LNCaP clone FGC (cell line): ENCODE measurements around the gene CSNK1G2.
A peak's percentile ranks its signal among the peaks of the same experiment; 100 is the strongest.

Experiments used
- DNase-seq: peaks from one replicate; pipeline ENCODE4 v3.0.0-alpha.2; 2011; ENCODE audit warnings: low read depth
- H3K4me3 ChIP-seq: 2 replicates; pipeline ENCODE4 v1.5.1; 2011; ENCODE audit warnings: mild to moderate bottlenecking, low read depth, low read length, control low read depth
- TF ChIP-seq, protein P1 (sequence below): IDR thresholded peaks from 2 replicates; pipeline ENCODE4 v1.5.1; 2012; ENCODE audit warnings: mild to moderate bottlenecking; ENCODE audit not compliant: control insufficient read depth, insufficient read depth; ENCODE audit errors: extremely low read depth

The CSNK1G2 gene

DNA sequence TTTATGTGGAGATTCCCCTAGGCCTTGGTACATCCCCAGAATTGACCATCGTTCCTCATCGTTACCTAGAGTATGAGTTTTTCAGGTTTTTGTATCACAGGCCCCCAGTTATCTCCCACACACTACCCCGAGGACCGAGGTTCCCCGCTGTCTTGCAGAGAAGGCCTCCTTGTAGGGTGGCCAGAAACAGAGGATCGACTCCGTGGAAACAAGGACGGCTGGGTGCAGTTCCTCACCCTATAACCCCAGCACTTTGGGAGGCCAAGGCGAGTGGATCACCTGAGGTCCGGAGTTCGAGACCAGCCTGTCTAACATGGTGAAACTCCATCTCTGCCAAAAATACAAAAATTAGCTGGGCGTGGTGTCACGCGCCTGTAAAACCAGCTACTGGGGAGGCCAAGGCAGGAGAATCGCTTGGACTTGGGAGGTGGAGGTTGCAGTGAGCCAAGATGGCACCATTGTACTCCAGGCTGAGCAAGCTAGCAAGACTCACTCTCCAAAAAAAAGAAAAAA, 35.1 kb upstream of the CSNK1G2 start:
- H3K4me3 ChIP-seq: peak overlapping the region; percentile 63
- TF ChIP-seq, protein P1, sequence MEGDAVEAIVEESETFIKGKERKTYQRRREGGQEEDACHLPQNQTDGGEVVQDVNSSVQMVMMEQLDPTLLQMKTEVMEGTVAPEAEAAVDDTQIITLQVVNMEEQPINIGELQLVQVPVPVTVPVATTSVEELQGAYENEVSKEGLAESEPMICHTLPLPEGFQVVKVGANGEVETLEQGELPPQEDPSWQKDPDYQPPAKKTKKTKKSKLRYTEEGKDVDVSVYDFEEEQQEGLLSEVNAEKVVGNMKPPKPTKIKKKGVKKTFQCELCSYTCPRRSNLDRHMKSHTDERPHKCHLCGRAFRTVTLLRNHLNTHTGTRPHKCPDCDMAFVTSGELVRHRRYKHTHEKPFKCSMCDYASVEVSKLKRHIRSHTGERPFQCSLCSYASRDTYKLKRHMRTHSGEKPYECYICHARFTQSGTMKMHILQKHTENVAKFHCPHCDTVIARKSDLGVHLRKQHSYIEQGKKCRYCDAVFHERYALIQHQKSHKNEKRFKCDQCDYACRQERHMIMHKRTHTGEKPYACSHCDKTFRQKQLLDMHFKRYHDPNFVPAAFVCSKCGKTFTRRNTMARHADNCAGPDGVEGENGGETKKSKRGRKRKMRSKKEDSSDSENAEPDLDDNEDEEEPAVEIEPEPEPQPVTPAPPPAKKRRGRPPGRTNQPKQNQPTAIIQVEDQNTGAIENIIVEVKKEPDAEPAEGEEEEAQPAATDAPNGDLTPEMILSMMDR: no peak

DNA sequence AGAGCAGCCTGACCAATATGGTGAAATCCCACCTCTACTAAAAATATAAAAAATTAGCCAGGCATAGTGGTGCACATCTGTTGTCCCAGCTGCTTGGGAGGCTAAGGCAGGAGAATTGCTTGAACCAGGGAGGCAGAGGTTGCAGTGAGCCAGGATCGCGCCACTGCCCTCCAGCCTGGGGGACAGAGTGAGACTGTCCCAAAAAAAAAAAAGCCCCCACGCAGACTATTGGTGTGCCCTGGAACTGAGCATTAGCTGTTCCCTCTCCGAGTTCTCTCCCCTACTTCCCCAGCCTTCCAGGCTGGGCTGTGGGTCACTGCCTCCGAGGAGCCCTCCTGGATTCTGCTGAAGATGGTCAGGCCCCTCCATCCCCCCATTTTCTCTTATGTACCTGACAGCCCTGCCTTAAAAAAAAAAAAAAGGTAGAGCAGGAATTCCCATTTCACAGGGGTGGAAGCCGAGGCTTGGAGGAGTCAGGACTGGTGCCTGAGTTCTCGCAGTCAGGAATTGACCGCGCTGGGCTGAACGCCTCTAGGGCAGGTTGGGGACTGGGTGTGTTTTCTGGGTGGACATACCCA, 33.9 kb upstream of the CSNK1G2 start:
- DNase-seq: no peak
- H3K4me3 ChIP-seq: peak overlapping the region; percentile 50
- TF ChIP-seq, protein P1: no peak

More for the DNA sequence above, 35.1 kb upstream of the CSNK1G2 start:
- no peak for DNase-seq

DNA sequence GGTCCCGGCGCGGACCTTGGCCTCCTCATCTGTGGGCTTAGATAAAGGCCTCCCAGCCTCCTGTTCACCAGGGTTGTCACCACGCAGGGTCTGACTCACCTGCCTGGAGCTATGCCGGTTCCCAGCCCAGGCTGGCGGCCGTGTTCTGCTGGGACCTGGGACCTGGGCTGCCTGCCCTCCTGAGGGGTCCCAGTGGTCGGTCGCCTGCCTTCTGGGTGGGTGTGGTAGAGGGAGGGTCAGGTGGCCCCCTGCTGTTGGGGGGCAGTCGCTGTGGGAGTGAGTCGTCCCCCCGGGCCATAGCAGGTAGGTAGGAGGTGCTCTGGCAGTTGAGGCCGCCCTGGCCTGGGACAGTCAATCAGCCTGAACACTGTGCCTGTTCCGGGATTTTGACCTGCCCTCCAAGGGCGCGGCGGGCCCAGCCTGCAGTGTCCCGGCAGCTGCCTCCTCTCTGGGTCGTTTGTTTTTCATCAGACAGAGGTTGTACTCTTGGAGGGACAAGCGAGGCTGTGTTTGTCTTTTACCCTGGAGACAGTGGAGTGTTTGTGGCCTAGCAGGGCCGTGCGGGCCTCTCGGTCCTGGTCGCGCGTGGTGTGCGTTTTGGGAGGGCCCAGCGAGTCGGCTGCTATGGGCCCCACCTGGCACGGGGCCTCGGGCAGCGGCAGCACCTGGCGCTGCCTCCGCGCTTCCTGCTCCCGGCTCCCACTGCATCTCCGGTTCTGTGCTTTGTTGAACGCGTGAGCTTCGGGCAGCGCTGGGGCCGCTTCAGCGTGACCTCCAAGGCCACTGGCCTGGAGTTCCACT, 33.2 kb upstream of the CSNK1G2 start:
- TF ChIP-seq, protein P1: no peak
- peak; percentile 17 for DNase-seq
- H3K4me3 ChIP-seq: peak overlapping the region; percentile 50

DNA sequence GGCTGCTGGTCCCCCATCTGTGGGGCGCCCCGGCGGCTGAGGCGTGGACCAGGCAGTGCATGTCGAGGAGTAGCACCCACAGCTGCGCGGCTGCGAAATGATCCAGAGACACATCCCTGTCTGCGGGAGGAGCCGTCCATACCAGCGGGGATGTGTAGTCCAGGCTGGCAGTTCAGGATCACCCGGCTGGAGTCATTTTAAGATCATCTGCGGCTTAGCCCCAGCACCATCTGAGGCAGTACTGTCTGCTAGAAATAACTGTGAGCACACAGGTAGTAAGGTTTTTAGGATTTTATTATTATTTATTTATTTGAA, 32.7 kb upstream of the CSNK1G2 start:
- DNase-seq: no peak
- TF ChIP-seq, protein P1: no peak
- H3K4me3 ChIP-seq: peak overlapping the region; percentile 50

DNA sequence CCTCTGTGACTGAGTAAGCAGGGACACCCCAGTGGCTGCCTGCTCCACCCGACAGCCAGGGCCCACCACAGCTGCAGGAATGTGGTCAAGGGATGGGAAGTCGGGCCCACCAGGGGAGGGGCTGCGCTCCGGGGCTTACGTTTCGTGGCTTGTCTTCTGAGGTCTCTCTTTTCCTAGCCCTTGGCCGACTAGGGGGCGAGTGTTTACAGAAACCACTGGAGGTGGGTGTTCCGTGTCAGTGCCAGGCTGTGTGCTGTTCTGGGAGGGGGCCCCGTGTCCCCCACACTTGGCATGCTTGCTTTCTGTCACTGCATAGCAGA, 31.3 kb upstream of the CSNK1G2 start:
- DNase-seq: no peak
- H3K4me3 ChIP-seq: no peak overlapping the region
- TF ChIP-seq, protein P1: no peak

DNA sequence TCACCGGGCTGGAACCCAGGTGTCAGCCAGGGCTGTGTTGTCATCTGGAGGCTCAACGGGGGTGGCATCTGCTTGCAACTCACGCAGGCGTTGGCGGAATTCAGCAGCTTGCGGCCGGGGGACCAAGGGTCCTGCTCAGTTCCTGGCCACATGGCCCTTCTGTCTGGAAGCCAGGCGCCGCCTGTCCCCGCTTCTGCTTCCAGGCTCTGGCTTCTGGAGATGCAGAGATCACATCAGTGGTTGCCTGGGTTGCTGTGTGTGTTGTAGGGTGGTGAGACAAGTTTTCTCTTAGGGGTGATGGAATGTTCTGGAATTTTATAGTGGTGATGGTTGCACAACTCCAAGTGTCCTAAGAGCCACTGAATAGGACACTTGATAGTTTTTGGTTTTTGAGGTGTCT, 30.8 kb upstream of the CSNK1G2 start:
- DNase-seq: no peak
- TF ChIP-seq, protein P1: no peak
- H3K4me3 ChIP-seq: no peak overlapping the region
